GM18867 (cell line): ENCODE data around the gene VPS18.

Experiments used
- ATAC-seq: cut with Tn5 transposase; IDR thresholded peaks from one replicate; pipeline ENCODE4 v1.9.1; 2021; ENCODE audit warnings: mild to moderate bottlenecking, moderate library complexity; ENCODE audit not compliant: unreplicated experiment

Gene VPS18

DNA sequence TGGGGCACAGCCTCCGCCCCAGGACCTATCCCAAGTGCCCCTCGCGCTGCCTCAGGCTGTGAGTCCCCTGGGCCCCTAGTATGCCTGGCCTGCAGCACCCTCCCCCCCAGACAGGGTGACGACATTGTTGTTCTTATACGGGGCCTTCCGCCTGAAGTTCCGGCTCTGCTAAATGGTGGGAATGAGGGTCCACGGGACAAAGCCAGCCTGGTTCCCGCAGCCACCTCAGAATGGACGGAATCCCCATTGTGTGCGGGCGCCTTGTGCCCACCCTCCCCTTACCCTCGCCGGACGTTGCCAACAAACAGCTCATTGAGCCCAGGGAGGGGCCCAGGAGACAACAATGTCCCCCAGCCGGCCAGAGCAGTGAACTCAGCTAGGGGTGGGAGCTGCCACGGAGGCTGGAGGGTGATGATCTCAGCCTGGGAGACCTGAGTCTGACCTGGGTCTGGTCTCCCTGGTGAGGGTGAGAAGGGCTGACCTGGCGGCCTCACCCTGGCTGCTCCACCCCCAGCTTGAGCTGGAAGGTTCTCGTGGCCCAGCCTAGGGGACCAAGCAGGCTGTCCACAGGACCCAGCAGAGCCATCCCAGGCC lies 24.6 kb downstream of the VPS18 start:
- ATAC-seq = no peak

DNA sequence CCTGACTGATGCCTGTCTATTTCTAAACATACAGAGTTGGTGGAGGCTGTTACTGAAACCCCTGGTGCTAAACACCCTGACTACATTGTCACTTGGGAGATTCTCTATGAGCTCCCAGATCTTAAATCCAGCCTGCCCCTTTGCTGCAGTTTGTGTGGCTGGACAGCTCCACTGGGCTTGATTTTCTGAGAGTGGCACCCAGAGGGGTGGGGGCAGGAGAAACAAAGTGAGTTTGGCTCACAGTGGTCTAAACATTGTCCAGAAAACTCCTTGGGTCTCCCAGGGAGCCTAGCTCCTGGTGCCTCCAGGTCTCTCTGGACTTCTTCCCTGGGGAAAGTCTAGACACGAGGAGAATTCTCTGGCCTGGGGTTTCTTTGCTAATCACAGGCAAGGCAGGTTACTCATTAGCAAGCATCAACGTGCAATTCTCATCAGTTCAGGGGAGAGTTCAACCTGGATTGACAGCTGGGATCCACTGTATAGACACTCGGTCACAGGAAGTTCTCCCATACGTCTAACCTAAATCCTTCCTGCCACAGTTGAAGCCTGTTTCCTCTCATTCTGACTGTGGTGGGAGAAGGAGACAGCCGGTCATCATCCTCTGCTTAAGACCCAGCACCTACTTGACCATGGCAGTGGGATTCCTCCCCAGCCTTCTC lies 27.8 kb downstream of the VPS18 start:
- ATAC-seq = no peak

DNA sequence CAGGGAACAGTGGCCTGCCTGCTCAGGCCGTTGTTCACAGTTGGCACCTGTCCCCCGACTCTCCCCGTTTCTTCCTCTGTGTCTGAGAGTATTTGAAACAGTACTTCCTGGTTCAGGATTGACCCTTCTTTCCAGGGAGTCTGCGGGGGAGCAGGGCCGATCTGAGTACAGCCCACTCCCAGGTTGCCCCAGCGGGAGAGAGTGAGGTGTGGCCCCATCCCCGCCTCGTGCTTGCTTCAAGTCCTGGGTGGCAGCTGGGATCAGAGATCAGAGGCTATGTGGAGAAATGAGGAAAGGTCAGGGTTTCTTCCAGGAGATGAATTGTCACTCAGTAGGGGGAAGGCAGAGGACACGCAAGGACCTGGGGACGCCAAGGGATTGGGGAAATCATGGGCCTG lies 28.4 kb downstream of the VPS18 start:
- ATAC-seq = no peak

DNA sequence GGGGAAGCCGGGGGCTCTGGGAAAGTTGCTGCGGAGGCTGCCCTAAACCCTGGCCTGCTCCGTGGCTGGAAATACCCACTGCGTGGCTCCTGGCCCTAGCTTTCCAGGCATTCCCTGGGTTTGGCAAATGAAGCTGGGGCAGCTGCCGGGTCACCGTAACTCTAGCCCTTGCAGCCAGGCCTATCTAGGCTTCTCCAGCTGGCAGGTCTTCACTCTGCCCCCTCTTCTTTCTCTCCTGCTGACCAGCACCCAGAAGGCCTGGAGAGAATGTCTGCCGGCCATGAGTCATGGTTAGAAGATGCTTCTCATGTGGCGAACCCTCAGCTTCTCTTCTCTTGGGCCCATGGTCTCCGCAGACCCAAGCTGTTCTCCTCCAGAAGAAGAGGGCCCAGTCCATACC lies 29.3 kb downstream of the VPS18 start:
- ATAC-seq = no peak

DNA sequence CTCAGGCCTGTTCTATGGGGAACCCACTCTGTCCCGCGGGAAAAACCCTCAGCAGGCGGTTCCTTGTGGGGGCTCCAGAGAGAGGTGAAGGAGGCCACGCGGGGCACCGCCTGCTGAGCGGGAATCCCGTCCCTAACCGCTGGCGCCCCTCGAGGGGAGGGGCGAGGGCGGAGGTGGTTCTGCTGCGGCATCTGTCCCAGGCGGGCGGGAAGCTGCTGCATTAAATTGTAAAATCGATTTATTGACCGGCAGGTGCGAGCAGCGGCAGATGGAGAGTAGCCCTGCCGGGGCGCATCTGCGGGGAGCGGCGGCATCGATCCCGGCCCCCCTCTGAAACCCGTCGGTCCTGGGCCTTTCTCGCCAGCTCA lies 31.2 kb downstream of the VPS18 start:
- no peak for ATAC-seq

DNA sequence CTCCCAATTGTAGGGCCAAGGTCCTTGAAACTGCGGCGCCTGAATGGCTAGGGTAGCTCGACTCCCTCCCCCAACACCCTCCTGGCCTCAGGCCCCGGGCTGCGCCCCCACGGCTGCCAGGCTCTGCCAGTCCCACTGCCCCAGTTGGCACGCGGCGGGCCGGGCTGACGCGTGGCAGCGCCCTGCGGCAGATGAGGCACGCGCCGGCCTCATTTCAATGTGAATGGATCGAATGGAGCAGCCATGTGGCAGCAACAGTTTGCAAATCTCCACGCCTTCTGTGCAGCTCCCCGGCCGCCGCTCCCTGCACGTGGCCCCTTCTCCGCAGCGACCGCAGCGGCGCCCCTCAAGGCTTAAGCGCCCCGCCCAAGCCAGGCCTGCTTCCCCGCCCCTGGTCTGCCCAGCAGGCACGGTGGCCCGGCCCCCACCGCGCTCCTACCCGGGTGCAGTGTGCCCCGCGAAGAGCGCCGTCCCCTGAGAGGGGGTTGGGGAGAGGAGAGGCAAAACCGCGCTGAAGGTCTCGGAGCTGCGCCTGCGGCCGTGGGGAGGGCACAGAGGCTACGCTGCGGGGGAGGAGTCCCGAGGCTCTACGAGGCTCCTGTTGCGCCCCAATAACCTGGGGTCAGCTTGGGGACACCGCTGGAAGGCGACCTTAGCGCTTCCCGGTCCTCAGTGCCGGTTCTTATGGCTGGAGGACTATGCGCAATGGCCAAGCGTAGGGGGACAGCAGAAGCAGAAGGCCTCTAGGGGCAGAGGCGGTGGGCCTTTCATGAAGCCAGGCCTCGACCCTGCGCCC lies 31.8 kb downstream of the VPS18 start:
- ATAC-seq = no peak

DNA sequence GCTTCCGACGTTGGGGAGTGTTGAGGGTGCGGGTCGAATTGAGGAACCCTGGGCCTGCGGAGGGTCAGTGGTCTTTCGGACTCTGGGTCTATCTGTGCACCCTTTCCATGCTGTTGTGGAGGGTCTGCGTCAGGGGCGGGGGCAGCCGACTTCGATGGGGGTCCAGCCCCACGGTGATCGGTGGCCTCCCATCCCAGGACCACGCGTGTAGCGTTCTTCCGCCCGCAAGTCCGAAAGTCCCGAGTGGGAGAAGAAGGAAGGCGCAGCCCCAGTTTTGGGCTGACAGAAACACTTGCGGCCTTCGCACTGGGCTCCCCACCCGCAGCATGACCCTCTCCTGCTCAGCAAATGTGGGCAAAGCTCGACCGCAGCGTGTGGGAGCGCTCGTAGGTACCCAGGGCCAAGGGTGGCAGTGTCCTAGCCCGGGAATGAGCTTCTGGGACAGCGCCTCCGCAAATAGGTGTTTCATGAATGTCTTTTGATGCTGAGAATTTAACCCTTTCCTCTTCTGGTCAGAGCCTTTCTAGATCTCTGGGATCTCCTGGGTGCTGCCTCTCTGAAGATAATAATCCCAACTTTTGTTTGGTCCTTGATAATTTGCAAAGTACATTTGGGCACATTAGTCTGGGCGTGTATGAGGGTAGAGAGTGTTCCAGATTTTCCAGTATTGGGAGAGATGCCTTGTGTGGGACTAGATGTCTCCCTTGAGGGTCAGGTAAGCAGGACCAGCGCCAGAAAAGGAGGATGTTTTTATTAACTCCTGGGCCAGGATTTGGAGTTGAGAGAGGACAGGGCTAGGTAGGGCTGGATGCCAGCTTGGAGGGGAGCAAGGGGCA lies 32.6 kb downstream of the VPS18 start:
- ATAC-seq = no peak

DNA sequence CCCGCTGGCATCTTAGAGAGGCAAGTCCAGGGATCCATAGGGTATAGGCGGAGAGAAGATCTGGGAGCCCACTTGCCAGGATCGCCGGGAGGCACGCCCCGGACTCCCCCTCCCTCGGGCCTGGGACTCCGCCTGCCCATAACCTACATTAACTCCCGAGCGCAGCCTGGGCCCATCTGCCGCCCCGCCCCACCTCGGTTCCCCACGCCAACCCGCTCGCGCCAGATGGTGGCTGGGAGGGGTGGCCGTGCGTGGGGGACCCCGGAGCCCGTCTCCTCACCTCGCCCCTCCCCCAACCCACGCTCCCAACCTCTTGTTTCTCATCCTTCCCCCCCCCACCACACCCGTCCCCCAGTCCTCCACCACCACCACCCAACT lies 33.2 kb downstream of the VPS18 start:
- no peak for ATAC-seq

DNA sequence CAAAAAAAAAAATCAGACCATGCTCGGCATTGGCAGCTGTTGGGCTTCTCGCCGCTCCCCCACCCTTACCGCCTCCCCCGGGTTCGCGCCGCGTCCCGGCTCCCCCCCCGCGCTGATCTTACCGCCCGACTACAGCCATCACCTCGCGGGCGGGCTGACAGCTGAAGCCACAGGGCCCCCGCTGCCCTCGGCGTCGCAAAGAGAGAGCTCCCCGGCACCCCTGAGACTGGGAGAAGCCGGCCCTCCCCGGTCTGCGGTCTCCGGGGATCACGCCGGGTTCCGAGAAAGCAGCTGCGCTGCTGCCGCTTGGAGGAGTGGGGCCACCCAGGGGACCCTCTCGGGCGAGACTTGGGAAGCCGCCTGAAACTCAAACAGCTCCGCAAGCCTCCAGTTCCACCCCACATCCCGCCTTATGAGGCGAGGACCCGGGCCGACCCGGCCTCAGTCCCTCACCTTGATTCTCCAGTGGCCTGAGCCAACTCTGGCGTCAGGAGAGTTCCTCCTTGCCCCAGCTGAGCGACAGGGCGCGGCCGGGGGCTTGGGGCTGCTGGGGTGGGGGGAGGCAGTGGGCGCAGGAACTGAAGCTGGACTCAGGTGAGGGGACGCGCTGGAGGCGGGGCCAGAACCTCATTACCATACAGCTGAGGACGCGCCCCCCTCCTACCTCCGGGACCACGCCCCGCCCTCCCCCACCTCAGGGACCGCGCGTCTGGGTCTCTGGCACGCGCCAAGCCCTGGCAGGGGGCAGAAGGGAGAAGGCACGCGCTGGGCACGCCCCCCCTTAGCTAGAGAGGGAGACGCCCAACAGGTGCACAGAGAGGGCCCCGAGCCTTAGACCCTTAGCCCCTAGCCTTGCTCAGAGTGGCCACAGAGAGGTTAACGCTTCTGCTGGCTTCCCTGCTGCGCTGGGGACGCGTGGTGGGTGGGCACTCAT lies 33.9 kb downstream of the VPS18 start:
- ATAC-seq = no peak

DNA sequence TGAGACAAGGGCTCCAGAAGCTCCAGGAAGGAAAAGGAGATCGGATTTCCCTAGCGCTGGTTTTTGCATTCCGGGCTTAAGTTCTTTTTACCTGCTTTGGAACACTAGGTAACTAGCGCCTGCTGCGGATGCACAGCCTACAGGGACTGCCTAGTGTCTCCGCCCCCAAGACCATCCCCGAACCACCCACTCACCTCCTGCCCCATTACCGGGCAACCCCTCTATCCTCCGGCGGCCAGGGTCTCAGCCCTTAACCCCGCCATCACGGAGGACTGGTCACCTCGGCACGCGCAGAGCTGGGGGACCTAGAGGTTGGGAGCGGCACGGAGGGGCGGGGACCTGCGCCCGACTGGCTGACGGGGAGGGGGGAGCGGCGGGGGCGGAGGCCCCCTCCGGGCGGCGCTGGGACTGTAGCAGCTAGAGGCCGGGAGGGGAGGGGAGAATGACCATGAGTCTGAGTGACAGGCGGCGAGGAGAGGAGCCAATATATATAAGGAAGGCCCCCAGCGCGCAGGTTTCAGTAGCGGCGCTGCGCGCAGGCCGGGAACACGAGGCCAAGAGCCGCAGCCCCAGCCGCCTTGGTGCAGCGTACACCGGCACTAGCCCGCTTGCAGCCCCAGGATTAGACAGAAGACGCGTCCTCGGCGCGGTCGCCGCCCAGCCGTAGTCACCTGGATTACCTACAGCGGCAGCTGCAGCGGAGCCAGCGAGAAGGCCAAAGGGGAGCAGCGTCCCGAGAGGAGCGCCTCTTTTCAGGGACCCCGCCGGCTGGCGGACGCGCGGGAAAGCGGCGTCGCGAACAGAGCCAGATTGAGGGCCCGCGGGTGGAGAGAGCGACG lies 34.8 kb downstream of the VPS18 start, which contains the start of gene DLL4:
TSS of gene DLL4 (plus strand) at position 520 of the 839 bp plus-strand sequence. CDS start 329 bp downstream, outside the sequence.
- ATAC-seq = no peak

DNA sequence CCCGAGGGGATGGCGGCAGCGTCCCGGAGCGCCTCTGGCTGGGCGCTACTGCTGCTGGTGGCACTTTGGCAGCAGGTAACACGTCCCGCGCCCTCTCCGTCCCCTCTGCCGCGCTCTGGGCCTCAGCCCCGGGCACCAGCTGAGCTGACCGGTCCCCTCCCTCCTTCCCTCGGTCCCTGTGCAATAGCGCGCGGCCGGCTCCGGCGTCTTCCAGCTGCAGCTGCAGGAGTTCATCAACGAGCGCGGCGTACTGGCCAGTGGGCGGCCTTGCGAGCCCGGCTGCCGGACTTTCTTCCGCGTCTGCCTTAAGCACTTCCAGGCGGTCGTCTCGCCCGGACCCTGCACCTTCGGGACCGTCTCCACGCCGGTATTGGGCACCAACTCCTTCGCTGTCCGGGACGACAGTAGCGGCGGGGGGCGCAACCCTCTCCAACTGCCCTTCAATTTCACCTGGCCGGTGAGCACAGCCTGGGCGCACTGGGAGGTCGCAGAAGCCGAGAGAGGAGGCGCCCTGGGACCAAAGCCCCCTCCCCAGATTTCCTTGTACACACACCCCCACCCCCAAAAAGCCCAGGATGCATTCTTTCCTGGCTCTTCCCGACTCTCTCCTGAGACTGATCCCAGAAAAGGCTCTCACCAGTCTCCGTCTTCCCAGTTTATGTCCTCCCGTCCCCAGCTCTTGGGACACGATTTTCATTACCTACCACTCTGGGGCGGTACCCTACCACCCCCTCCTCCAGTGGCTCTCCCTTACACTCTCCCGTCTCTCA lies 35.6 kb downstream of the VPS18 start:
- no peak for ATAC-seq

DNA sequence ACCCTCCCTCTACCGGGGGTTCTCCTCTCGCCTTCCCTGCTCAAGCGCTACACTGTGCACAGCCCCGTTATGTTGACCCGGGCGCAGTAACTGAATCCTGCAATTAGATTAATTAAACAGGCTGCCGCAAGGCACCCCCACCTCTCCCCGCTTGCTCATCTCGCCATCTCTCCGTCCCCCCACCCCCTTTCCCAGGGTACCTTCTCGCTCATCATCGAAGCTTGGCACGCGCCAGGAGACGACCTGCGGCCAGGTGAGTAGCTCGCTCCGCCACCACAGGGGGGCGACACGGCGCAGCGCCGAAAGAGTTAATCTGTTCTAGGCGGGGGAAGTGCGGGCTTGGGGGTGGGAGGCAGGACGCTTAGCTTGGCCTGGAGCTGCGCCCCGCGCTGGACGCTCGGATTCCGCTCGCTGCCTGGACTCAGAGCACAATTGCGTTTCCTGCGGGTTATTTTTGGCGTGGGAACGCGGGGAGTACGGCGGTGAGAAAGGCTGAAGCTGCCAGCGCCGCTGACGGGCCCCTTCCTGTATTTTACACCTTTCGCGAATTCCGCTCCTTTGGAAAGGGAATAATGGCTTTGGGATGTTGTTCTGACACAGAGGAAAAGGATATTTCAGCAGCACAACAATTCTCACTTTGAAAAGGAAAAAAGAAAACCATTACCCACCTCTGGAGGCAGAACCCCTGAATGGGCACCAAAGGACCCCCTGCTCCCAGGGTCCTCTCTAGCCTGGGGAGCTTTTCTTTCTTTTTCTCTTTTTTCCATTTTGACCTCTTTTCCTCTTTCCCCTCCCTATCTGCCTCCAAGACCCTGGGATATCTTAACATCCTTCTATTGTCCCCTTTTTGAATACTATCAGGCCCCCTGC lies 36.4 kb downstream of the VPS18 start:
- ATAC-seq = no peak

DNA sequence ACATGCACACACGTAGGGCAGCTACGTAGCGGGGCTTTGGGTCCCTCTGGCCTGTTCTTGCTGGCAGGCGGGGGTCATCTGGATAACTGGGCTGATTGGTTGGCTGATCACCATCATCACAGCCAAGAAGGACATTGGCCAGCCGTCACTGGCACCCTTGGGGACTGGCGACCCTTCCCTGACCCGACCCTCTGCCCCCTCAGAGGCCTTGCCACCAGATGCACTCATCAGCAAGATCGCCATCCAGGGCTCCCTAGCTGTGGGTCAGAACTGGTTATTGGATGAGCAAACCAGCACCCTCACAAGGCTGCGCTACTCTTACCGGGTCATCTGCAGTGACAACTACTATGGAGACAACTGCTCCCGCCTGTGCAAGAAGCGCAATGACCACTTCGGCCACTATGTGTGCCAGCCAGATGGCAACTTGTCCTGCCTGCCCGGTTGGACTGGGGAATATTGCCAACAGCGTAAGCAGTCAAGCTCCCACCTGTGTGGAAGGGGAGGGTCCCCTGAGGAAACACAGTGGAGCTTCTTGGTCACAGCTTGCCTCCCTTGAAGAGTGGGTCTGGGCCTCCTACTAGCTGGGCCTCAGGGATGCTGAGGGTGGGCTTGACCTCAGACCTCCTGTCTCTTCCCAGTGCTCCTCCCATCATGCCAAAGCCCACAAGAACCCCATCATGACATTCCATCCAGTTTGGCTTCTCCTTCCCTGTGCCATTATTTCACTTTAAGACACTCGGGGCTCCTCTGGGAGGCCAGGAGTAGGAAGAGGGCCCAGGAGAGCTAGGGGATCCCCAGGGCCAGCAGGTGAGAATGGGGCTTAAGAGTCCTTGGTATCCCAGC lies 37.3 kb downstream of the VPS18 start:
- no peak for ATAC-seq

DNA sequence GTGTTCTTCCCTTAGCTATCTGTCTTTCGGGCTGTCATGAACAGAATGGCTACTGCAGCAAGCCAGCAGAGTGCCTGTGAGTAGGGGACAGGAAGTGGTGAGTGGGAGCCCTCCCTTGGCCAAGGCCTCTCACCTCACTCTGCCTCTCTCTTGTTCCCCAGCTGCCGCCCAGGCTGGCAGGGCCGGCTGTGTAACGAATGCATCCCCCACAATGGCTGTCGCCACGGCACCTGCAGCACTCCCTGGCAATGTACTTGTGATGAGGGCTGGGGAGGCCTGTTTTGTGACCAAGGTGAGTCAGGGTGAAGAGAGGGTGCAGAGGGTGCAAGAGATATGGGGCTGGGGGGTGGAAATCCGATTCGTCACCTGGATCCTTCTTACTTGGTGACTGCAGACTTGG lies 37.9 kb downstream of the VPS18 start:
- no peak for ATAC-seq

DNA sequence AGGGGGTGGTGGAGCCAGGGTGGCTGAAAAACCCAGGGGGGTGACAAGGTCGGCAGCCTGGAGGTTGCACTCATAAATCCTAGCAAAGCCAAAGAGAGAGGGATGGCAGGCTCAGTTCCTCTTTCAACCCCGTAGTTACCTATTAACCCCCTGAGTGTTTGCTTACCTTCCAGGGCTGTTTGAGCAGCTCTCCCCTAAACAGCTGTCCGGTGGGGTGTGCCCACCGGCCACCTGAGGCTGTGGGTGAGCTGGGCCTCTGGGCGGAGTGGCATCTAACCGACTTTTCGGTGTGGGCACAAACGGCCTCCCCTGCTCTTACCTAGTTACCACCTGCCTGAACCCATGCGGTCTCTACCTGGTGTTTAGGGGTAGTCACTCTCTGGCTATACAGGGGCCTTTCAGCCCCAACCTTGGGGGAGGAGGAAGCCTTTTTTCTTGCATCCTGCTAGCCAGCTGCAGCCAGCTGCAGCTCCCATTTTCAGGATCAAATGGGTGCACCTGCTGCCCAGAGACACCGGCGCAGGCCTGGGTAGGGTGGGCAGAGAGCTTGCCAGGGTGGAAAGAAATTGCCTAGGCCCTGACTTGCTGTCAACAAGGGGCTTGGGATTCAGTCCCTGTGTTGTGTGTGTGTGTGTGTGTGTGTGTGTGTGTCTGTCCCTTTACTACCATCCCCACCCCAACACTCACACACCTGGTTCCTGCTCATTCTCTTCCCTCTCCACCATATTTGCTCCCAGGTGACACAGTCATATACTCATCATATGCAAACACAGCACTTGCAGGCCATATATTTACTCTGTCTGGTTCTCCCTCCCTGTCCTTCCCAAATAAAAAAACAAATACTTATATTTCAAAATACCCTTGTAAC lies 38.6 kb downstream of the VPS18 start:
- ATAC-seq = no peak

DNA sequence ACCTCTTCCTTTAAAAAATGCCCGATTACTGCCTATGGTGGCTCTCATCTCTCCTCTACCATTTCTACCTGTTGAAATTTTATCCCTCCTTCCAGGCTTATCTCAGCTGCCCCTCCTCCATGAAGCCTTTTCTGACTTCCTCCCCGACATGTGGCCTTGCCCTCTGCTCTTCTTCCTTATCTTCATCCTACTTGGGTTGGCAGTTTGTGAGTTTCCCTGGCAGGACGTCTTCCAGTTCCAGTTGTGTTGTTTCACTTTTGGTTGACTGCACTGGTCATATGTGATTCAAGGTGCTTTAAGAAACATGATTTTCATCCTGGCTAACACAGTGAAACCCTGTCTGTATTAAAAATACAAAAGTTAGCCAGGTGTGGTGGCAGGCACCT lies 39.3 kb downstream of the VPS18 start:
- ATAC-seq = no peak
